DMS114 treated with DMSO at 0.1 percent for 48 hours (cell line): ENCODE results near the gene PCBP3.

ENCODE experiments used
- DNase-seq: peaks from one replicate; lab custom pipeline; 2025; ENCODE audit not compliant: unreplicated experiment; lab: John Stamatoyannopoulos, UW

PCBP3 gene

GRCh38 chr21:45900034-45900868, 256.7 kb downstream of the PCBP3 start:
- DNase-seq, result no peak

GRCh38 chr21:45901061-45901690, 257.7 kb downstream of the PCBP3 start:
- no peak for DNase-seq

GRCh38 chr21:45902292-45902995, 258.9 kb downstream of the PCBP3 start:
- DNase-seq, result no peak

GRCh38 chr21:45905196-45905595, 261.7 kb downstream of the PCBP3 start:
- DNase-seq, result no peak

- DNase-seq, result no peak
These were observed 262.8 kb downstream of the PCBP3 start for GRCh38 chr21:45906196-45906805.

- no peak for DNase-seq
These were observed 263.3 kb downstream of the PCBP3 start for GRCh38 chr21:45906859-45907258.

- no peak for DNase-seq
These were observed 265.2 kb downstream of the PCBP3 start for GRCh38 chr21:45908536-45909237.

GRCh38 chr21:45909238-45909988, 265.9 kb downstream of the PCBP3 start:
- no peak for DNase-seq

GRCh38 chr21:45910155-45910547, 266.6 kb downstream of the PCBP3 start:
- no peak for DNase-seq

- no peak for DNase-seq
These were observed 267.2 kb downstream of the PCBP3 start for GRCh38 chr21:45910548-45911221.

GRCh38 chr21:45911806-45912325, 268.3 kb downstream of the PCBP3 start:
- DNase-seq, result no peak

- DNase-seq, result no peak
These were observed 269.3 kb downstream of the PCBP3 start for GRCh38 chr21:45912611-45913417.

- DNase-seq, result no peak
These were observed 269.9 kb downstream of the PCBP3 start for GRCh38 chr21:45913418-45913765.

GRCh38 chr21:45913886-45914285, 270.4 kb downstream of the PCBP3 start:
- DNase-seq, result no peak

GRCh38 chr21:45914321-45914845, 270.9 kb downstream of the PCBP3 start:
- no peak for DNase-seq

- DNase-seq, result no peak
These were observed 272.7 kb downstream of the PCBP3 start for GRCh38 chr21:45916011-45916840.

GRCh38 chr21:45917241-45917640, 273.7 kb downstream of the PCBP3 start:
- no peak for DNase-seq

- DNase-seq, result no peak
These were observed 274.5 kb downstream of the PCBP3 start for GRCh38 chr21:45918011-45918410.
